Neural crest cell (in vitro differentiated cells): Measurements from ENCODE around the gene SPACA7. TPM values are rescaled to one million over a fixed set of nuclear protein-coding genes. Genes with fewer than 3 reads are reported as not detected.

Experiments used
- DNase-seq: peaks from one replicate; pipeline ENCODE4 v3.0.0; 2021; ENCODE audit warnings: low read depth, mixed read lengths, low spot score
- H3K27ac Mint-ChIP-seq: one replicate; pipeline ENCODE4 v1.8.0; 2021; ENCODE audit warnings: mild to moderate bottlenecking, mixed read lengths; ENCODE audit not compliant: unreplicated experiment
- H3K27me3 Mint-ChIP-seq: 2 replicates; pipeline ENCODE4 v1.8.0; 2021; ENCODE audit warnings: low read depth, mild to moderate bottlenecking, mixed read lengths
- H3K36me3 Mint-ChIP-seq: 2 replicates; pipeline ENCODE4 v1.8.0; 2021; ENCODE audit warnings: low read depth, mild to moderate bottlenecking, mixed read lengths
- H3K4me1 Mint-ChIP-seq: 2 replicates; pipeline ENCODE4 v1.8.0; 2021; ENCODE audit warnings: mixed read lengths
- H3K4me3 Mint-ChIP-seq: one replicate; pipeline ENCODE4 v1.8.0; 2021; ENCODE audit warnings: mild to moderate bottlenecking, mixed read lengths
- H3K9me3 Mint-ChIP-seq: 2 replicates; pipeline ENCODE4 v1.8.0; 2021; ENCODE audit warnings: mixed read lengths
- CTCF ChIP-seq: fragments of 200-600 bp; sonication (generic); conservative IDR thresholded peaks from 2 replicates; pipeline ENCODE4 v1.5.0; 2021; ENCODE audit warnings: antibody characterized with exemption, mild to moderate bottlenecking
- total RNA-seq: library from RNA; stranded (reverse); gene quantifications from 2 replicates; pipeline ENCODE4 v1.2.1, GENCODE V29; 2021

SPACA7 gene
- total RNA-seq, 1 donor from 2014 or later: not detected

GRCh38 chr13:112356190-112356589 lies 20.0 kb upstream of the SPACA7 start:
- peaks cover 13% of the 10 kb centered on the region for H3K4me1 Mint-ChIP-seq
- H3K36me3 Mint-ChIP-seq: peaks cover 5% of the 10 kb centered on the region
- H3K9me3 Mint-ChIP-seq: peaks cover 7% of the 10 kb centered on the region
- TF ChIP-seq CTCF: no peak
- no peak overlapping the region for H3K27ac Mint-ChIP-seq
- no peak for DNase-seq
- H3K4me3 Mint-ChIP-seq: no peak overlapping the region
- H3K27me3 Mint-ChIP-seq: no peaks in the 10 kb centered on the region

GRCh38 chr13:112358156-112358555 lies 18.0 kb upstream of the SPACA7 start:
- H3K27ac Mint-ChIP-seq: no peak overlapping the region
- H3K4me1 Mint-ChIP-seq: peaks cover 6% of the 10 kb centered on the region
- DNase-seq: no peak
- peaks cover 11% of the 10 kb centered on the region for H3K9me3 Mint-ChIP-seq
- no peak overlapping the region for H3K4me3 Mint-ChIP-seq
- TF ChIP-seq CTCF: no peak
- peaks cover 9% of the 10 kb centered on the region for H3K36me3 Mint-ChIP-seq
- no peaks in the 10 kb centered on the region for H3K27me3 Mint-ChIP-seq

- DNase-seq: no peak
- no peak for TF ChIP-seq CTCF
- Mint-ChIP-seq H3K27me3 (no peaks in the 10 kb centered on the region), H3K36me3 (peaks cover 9% of the 10 kb centered on the region), H3K4me1 (no peaks in the 10 kb centered on the region), H3K4me3 (no peak overlapping the region), H3K9me3 (peaks cover 11% of the 10 kb centered on the region), H3K27ac (no peak overlapping the region)
Observed at GRCh38 chr13:112362021-112362420, 14.1 kb upstream of the SPACA7 start.

GRCh38 chr13:112363867-112364528 lies 12.2 kb upstream of the SPACA7 start:
- TF ChIP-seq CTCF: no peak
- H3K4me1 Mint-ChIP-seq: no peaks in the 10 kb centered on the region
- DNase-seq: no peak
- no peaks in the 10 kb centered on the region for H3K27me3 Mint-ChIP-seq
- no peak overlapping the region for H3K4me3 Mint-ChIP-seq
- peaks cover 7% of the 10 kb centered on the region for H3K9me3 Mint-ChIP-seq
- H3K36me3 Mint-ChIP-seq: peaks cover 5% of the 10 kb centered on the region
- H3K27ac Mint-ChIP-seq: no peak overlapping the region

- Mint-ChIP-seq H3K27me3 (peaks cover 7% of the 10 kb centered on the region), H3K27ac (no peak overlapping the region), H3K4me3 (no peak overlapping the region), H3K9me3 (peaks cover 3% of the 10 kb centered on the region), H3K36me3 (no peaks in the 10 kb centered on the region), H3K4me1 (no peaks in the 10 kb centered on the region)
- no peak for TF ChIP-seq CTCF
- no peak for DNase-seq
Observed at GRCh38 chr13:112366907-112367646, 9.1 kb upstream of the SPACA7 start.
